Activated B cell treated with CpG ODN at 0.5 μM for 24 hours (primary cell): ENCODE data around the gene TGM3. TPM values are rescaled to one million over a fixed set of nuclear protein-coding genes. Genes with fewer than 3 reads are reported as not detected.

ENCODE experiments used
- ATAC-seq: fragments of 200-7000 bp; cut with Tn5 transposase; one replicate; pipeline ENCODE4 v1.10.0; 2021; ENCODE audit warnings: low read depth, mild to moderate bottlenecking, moderate library complexity
- CTCF ChIA-PET: fragments of 350-600 bp; sonication (Branson Sonifier 250); formaldehyde crosslinking; loops from one replicate; lab custom pipeline; 2021; ENCODE audit warnings: antibody characterized with exemption; lab: Charles Lee
- POLR2A ChIA-PET: fragments of 350-600 bp; sonication (Branson Sonifier 250); formaldehyde crosslinking; loops from one replicate; lab custom pipeline; 2021; ENCODE audit warnings: antibody characterized with exemption; lab: Charles Lee
- DNase-seq: peaks from one replicate; pipeline ENCODE4 v3.0.0; 2022
- H3K27ac Mint-ChIP-seq: one replicate; pipeline ENCODE4 v1.8.0; 2020; ENCODE audit warnings: mixed read lengths
- H3K27me3 Mint-ChIP-seq: one replicate; pipeline ENCODE4 v1.8.0; 2021; ENCODE audit warnings: mixed read lengths
- H3K36me3 Mint-ChIP-seq: one replicate; pipeline ENCODE4 v1.8.0; 2021; ENCODE audit warnings: low read depth, mixed read lengths
- H3K4me1 Mint-ChIP-seq: one replicate; pipeline ENCODE4 v1.8.0; 2021; ENCODE audit warnings: mixed read lengths
- H3K4me3 Mint-ChIP-seq: one replicate; pipeline ENCODE4 v1.8.0; 2020; ENCODE audit warnings: mild to moderate bottlenecking, mixed read lengths
- H3K9me3 Mint-ChIP-seq: one replicate; pipeline ENCODE4 v1.8.0; 2020; ENCODE audit warnings: mixed read lengths
- intact Hi-C: fragments of 100-400 bp; cut with micrococcal nuclease; formaldehyde crosslinking; loops from one replicate; pipeline ENCODE4 v1.15.1; 2024
- total RNA-seq: library from RNA; stranded (reverse); gene quantifications from 2 replicates; pipeline ENCODE4 v1.2.3, GENCODE V29; 2022
- TF ChIP-seq, protein P1 (sequence below): fragments of 200-600 bp; IDR thresholded peaks from one replicate; pipeline ENCODE4 v1.8.0; 2022; ENCODE audit warnings: antibody characterized with exemption, mild to moderate bottlenecking

The TGM3 gene
- total RNA-seq, 1 donor from 2014 or later: not detected

DNA sequence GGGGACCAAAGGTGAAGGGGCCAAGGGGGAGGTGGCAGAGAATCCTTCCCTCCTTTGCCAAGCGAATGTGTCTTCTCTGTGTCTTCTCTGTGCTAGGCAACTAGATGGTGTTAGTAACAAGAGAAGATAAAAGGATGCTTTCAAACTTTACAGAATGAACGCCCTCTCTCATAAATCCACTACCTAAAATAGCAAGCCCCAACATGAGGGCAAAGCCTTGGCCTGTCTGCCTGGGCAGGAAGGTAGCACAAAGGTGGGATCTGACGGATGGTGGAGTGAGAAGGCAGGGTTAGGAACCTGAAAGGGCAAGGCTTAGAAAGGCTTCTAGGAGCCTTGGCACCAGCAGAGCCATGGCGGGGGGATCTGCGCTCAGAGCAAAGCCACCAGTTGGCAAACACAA is 13.6 kb upstream of the TGM3 start:
- ChIA-PET CTCF (no interaction called here), POLR2A (no interaction called here)
- ATAC-seq (no peak), DNase-seq (no peak)
- Mint-ChIP-seq H3K4me3 (no peak overlapping the region), H3K36me3 (no peaks in the 10 kb centered on the region), H3K9me3 (peaks cover 4% of the 10 kb centered on the region), H3K27ac (no peak overlapping the region), H3K4me1 (no peaks in the 10 kb centered on the region), H3K27me3 (no peaks in the 10 kb centered on the region)
- intact Hi-C loops: no loop called here
- TF ChIP-seq, protein P1, sequence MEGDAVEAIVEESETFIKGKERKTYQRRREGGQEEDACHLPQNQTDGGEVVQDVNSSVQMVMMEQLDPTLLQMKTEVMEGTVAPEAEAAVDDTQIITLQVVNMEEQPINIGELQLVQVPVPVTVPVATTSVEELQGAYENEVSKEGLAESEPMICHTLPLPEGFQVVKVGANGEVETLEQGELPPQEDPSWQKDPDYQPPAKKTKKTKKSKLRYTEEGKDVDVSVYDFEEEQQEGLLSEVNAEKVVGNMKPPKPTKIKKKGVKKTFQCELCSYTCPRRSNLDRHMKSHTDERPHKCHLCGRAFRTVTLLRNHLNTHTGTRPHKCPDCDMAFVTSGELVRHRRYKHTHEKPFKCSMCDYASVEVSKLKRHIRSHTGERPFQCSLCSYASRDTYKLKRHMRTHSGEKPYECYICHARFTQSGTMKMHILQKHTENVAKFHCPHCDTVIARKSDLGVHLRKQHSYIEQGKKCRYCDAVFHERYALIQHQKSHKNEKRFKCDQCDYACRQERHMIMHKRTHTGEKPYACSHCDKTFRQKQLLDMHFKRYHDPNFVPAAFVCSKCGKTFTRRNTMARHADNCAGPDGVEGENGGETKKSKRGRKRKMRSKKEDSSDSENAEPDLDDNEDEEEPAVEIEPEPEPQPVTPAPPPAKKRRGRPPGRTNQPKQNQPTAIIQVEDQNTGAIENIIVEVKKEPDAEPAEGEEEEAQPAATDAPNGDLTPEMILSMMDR: no peak

DNA sequence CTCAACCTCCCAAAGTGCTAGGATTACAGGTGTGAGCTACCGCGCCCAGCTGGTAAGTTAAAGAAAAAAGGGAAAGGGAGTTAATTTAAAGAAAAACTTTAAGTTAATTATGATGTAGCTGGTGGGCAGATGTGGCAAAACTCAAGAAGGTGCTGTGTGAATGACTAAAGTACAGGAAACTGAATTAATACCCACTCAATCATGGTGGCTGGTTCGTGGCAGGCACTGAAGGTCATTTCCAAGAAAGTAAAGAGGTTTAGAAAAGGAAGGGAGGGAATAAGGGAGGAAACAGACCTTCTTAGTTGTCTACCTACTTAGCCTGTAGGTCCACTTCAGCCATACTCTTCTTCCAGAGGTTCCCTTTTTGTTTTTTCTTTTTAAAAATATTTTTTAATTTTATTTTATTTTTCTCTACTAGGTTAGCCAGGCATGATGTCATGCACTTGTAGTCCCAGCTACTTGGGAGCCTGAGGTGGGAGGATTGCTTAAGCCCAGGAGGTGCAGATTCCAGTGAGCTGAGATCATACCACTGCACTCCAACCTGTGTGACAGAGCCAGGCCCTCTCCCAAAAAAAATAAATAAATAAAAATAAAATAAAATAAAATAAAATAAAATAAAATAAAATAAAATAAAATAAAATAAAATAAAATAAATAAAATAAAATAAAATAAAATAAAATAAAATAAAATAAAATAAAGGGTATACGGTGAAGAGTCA is 11.9 kb upstream of the TGM3 start:
- ChIA-PET POLR2A (no interaction called here), CTCF (no interaction called here)
- no peaks in the 10 kb centered on the region for H3K27me3 Mint-ChIP-seq
- peaks cover 4% of the 10 kb centered on the region for H3K9me3 Mint-ChIP-seq
- ATAC-seq (no peak), DNase-seq (no peak)
- intact Hi-C loops: no loop called here
- no peak overlapping the region for H3K4me3 Mint-ChIP-seq
- H3K36me3 Mint-ChIP-seq: no peaks in the 10 kb centered on the region
- peaks cover 4% of the 10 kb centered on the region for H3K4me1 Mint-ChIP-seq
- H3K27ac Mint-ChIP-seq: no peak overlapping the region
- TF ChIP-seq, protein P1: no peak

DNA sequence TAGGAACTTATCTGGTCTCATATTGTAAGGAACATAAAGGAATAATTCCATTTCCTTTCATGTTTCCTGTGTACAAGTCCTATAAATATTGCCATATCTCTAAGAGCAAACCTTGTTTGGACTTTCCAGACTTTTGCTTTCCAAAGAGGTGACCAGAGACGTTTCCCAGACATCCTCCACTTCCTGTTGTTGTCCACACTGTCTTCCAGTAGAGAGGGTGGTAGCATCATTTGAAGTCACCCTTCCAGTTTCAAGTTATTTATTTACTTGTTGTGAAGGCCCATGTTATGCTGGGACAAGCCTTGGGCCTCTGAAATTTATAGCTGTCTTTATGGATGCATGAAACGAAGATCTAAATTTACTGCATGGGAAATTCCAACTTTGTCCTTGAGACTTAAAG is 10.6 kb upstream of the TGM3 start:
- Mint-ChIP-seq H3K36me3 (no peaks in the 10 kb centered on the region), H3K9me3 (peaks cover 4% of the 10 kb centered on the region), H3K4me1 (peaks cover 16% of the 10 kb centered on the region), H3K4me3 (no peak overlapping the region), H3K27me3 (no peaks in the 10 kb centered on the region), H3K27ac (no peak overlapping the region)
- ATAC-seq (no peak), DNase-seq (no peak)
- intact Hi-C loops: no loop called here
- CTCF ChIA-PET: interaction anchor here (1.2 kb wide), 1 partner anchor 16 kb away, joined by 3 read pairs; no protein-coding TSS in a partner anchor
- POLR2A ChIA-PET: no interaction called here
- TF ChIP-seq, protein P1: no peak

DNA sequence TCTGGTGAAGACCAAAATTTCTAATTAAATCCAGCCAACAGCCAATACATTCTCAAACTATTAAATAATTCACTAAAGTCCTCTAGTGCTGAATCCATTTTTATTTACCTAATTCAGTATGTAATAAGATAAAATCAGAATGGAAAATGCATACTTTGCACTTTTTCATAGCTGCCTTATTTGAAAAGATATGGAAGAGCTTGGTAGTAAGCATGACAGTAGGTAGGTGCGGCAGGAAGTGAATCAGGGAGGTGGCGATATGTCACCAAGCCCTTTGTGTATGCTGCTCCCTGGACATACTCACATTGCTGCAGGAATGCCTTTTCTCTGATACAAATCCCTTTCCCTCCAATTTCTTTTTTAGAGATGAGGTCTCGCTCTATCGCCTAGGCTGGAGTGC is 10.2 kb upstream of the TGM3 start:
- Mint-ChIP-seq H3K9me3 (peaks cover 2% of the 10 kb centered on the region), H3K4me3 (no peak overlapping the region), H3K27ac (no peak overlapping the region), H3K36me3 (no peaks in the 10 kb centered on the region), H3K27me3 (no peaks in the 10 kb centered on the region), H3K4me1 (peaks cover 16% of the 10 kb centered on the region)
- intact Hi-C loops: no loop called here
- DNase-seq (no peak), ATAC-seq (no peak)
- TF ChIP-seq, protein P1: no peak
- CTCF ChIA-PET: interaction anchor here (1.2 kb wide), 1 partner anchor 15 kb away, joined by 3 read pairs; no protein-coding TSS in a partner anchor
- POLR2A ChIA-PET: interaction anchor here (0.7 kb wide), 1 partner anchor 9 kb away, joined by 5 read pairs; no protein-coding TSS in a partner anchor

DNA sequence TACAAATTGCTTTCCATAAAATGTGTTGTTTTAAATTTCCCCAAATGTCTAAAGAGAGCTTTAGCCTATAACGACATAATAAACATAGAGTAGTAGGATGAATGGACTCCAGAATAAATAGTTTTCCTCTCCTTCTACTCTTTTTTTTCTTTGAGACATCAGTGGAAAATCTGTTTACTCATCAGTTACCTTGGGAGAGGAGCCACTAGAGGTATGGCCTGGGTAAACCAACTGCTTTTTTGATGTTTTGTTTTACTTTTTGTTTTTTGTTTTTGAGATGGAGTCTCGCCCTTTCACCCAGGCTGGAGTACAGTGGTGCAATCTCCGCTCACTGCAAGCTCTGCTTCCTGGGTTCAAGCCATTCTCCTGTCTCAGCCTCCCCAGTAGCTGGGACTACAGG is 8.3 kb upstream of the TGM3 start:
- intact Hi-C loops: no loop called here
- CTCF ChIA-PET: no interaction called here
- Mint-ChIP-seq H3K9me3 (no peaks in the 10 kb centered on the region), H3K27ac (no peak overlapping the region), H3K36me3 (no peaks in the 10 kb centered on the region), H3K4me3 (no peak overlapping the region), H3K4me1 (peaks cover 22% of the 10 kb centered on the region), H3K27me3 (no peaks in the 10 kb centered on the region)
- ATAC-seq (no peak), DNase-seq (no peak)
- POLR2A ChIA-PET: no interaction called here
- TF ChIP-seq, protein P1: no peak
